Loucy (cell line): Measurements from ENCODE around the gene ABHD12.

Experiments used
- CTCF ChIP-seq: fragments of 200-600 bp; sonication (generic); conservative IDR thresholded peaks from 2 replicates; pipeline ENCODE4 v1.5.1; 2014; ENCODE audit warnings: mild to moderate bottlenecking, antibody characterized with exemption, low read length
- EZH2phosphoT487 ChIP-seq: fragments of 200-600 bp; IDR thresholded peaks from 2 replicates; pipeline ENCODE4 v1.6.1; 2018; ENCODE audit warnings: antibody characterized with exemption, mild to moderate bottlenecking, moderate library complexity, borderline replicate concordance

- TF ChIP-seq CTCF, result no peak
- TF ChIP-seq EZH2phosphoT487, result no peak
These were observed 17.5 kb upstream of the ABHD12 start for GRCh38 chr20:25408170-25408547.
